Mesodermal cell (in vitro differentiated cells): Measurements from ENCODE around the gene SART1.
A peak's percentile ranks its signal among the peaks of the same experiment; 100 is the strongest.

Experiments
- H3K27ac ChIP-seq: 2 replicates; pipeline ENCODE4 v1.7.0; 2013; ENCODE audit warnings: mild to moderate bottlenecking, low read depth, low read length, moderate library complexity; ENCODE audit not compliant: severe bottlenecking
- H3K36me3 ChIP-seq: 2 replicates; pipeline ENCODE4 v1.7.1; 2013; ENCODE audit warnings: mild to moderate bottlenecking, low read length, moderate library complexity; ENCODE audit not compliant: control insufficient read depth, insufficient read depth
- H3K4me1 ChIP-seq: one replicate; pipeline ENCODE4 v1.7.1; 2013; ENCODE audit warnings: mild to moderate bottlenecking, low read length; ENCODE audit not compliant: insufficient read depth, control insufficient read depth, poor library complexity, severe bottlenecking
- H3K4me3 ChIP-seq: 2 replicates; pipeline ENCODE4 v1.7.0; 2013; ENCODE audit warnings: low read length, control low read depth, mild to moderate bottlenecking; ENCODE audit not compliant: insufficient read depth, poor library complexity, severe bottlenecking; ENCODE audit errors: extremely low read depth
- H3K9me3 ChIP-seq: 2 replicates; pipeline ENCODE4 v1.7.1; 2013; ENCODE audit warnings: mild to moderate bottlenecking, low read length, moderate library complexity; ENCODE audit not compliant: control insufficient read depth
- WGBS, 2 experiments: methylation state at CpG; one replicate each; pipeline ENCODE4 v1.1.5; 2013; ENCODE audit warnings: missing lambda C conversion rate in 2 of 2; ENCODE audit not compliant: insufficient coverage in 2 of 2; 5-methylcytosine and 5-hydroxymethylcytosine counted together

SART1 gene

GRCh38 chr11:66011785-66012303 lies 50.3 kb downstream of the SART1 start, which contains the start of gene CST6:
Gene CST6 (plus strand): TSS chr11:66012008. CDS start chr11:66012045, 37 bp downstream.
- WGBS, 2 experiments = 76 to 88% methylated on average over 61 of the region's 61 CpGs
- Histone ChIP-seq H3K4me3 (no peak within 1 kb of the TSS), H3K4me1 (peaks cover 31% of the 10 kb centered on the region), H3K9me3 (no peaks in the 10 kb centered on the region), H3K27ac (no peak within 1 kb of the TSS), H3K36me3 (no peaks in the 10 kb centered on the region)

- H3K9me3 ChIP-seq = no peaks in the 10 kb centered on the region
- H3K27ac ChIP-seq = no peak overlapping the region
- no peak overlapping the region for H3K4me3 ChIP-seq
- peaks cover 27% of the 10 kb centered on the region for H3K4me1 ChIP-seq
- H3K36me3 ChIP-seq = no peaks in the 10 kb centered on the region
- 77 to 86% methylated on average over 7 to 10 of the region's 12 CpGs for WGBS, 2 experiments
Measured at GRCh38 chr11:66012371-66012945, 50.9 kb downstream of the SART1 start.

GRCh38 chr11:66012946-66013761 lies 51.6 kb downstream of the SART1 start:
- Histone ChIP-seq H3K27ac (no peak overlapping the region), H3K36me3 (no peaks in the 10 kb centered on the region), H3K9me3 (no peaks in the 10 kb centered on the region), H3K4me3 (no peak overlapping the region), H3K4me1 (peaks cover 27% of the 10 kb centered on the region)
- WGBS, 2 experiments = 82 to 84% methylated on average over 10 to 11 of the region's 12 CpGs

- Histone ChIP-seq H3K36me3 (no peaks in the 10 kb centered on the region), H3K9me3 (no peaks in the 10 kb centered on the region), H3K4me1 (peaks cover 27% of the 10 kb centered on the region), H3K27ac (no peak overlapping the region), H3K4me3 (no peak overlapping the region)
- WGBS, 2 experiments = 79 to 80% methylated on average over 4 to 7 of the region's 7 CpGs
Measured at GRCh38 chr11:66013762-66014100, 52.2 kb downstream of the SART1 start.

GRCh38 chr11:66014804-66015453 lies 53.4 kb downstream of the SART1 start:
- Histone ChIP-seq H3K4me3 (no peak overlapping the region), H3K9me3 (no peaks in the 10 kb centered on the region), H3K36me3 (no peaks in the 10 kb centered on the region), H3K27ac (peak overlapping the region; percentile 16), H3K4me1 (peaks cover 25% of the 10 kb centered on the region)
- 93 to 95% methylated on average over 2 to 5 of the region's 6 CpGs for WGBS, 2 experiments

GRCh38 chr11:66015454-66015881 lies 53.9 kb downstream of the SART1 start:
- 80 to 83% methylated on average over 6 of the region's 7 CpGs for WGBS, 2 experiments
- Histone ChIP-seq H3K27ac (peak overlapping the region; percentile 16), H3K36me3 (no peaks in the 10 kb centered on the region), H3K9me3 (no peaks in the 10 kb centered on the region), H3K4me1 (peaks cover 25% of the 10 kb centered on the region), H3K4me3 (no peak overlapping the region)

GRCh38 chr11:66015936-66016792 lies 54.6 kb downstream of the SART1 start:
- 89 to 92% methylated on average over 16 to 18 of the region's 18 CpGs for WGBS, 2 experiments
- Histone ChIP-seq H3K4me1 (peaks cover 32% of the 10 kb centered on the region), H3K36me3 (no peaks in the 10 kb centered on the region), H3K9me3 (no peaks in the 10 kb centered on the region), H3K27ac (no peak overlapping the region), H3K4me3 (no peak overlapping the region)

- Histone ChIP-seq H3K27ac (no peak overlapping the region), H3K9me3 (no peaks in the 10 kb centered on the region)
- 88 to 99% methylated on average over 6 to 10 of the region's 10 CpGs for WGBS, 2 experiments
Measured at GRCh38 chr11:66016793-66017177, 55.3 kb downstream of the SART1 start.

GRCh38 chr11:66017321-66017720 lies 55.8 kb downstream of the SART1 start:
- H3K9me3 ChIP-seq = no peaks in the 10 kb centered on the region
- H3K27ac ChIP-seq = no peak overlapping the region
- WGBS, 2 experiments = 84 to 93% methylated on average over 3 of the region's 4 CpGs
- peaks cover 43% of the 10 kb centered on the region for H3K4me1 ChIP-seq
- no peak overlapping the region for H3K4me3 ChIP-seq
- H3K36me3 ChIP-seq = no peaks in the 10 kb centered on the region

More at GRCh38 chr11:66016793-66017177, 55.3 kb downstream of the SART1 start:
- Histone ChIP-seq H3K4me1 (peaks cover 38% of the 10 kb centered on the region), H3K36me3 (no peaks in the 10 kb centered on the region), H3K4me3 (no peak overlapping the region)

GRCh38 chr11:66020212-66020611 lies 58.7 kb downstream of the SART1 start:
- H3K9me3 ChIP-seq = no peaks in the 10 kb centered on the region
- H3K27ac ChIP-seq = no peak overlapping the region
- H3K4me1 ChIP-seq = peaks cover 33% of the 10 kb centered on the region
- WGBS, 2 experiments = 77 to 78% methylated on average over 7 to 8 of the region's 8 CpGs
- H3K4me3 ChIP-seq = no peak overlapping the region
- no peaks in the 10 kb centered on the region for H3K36me3 ChIP-seq
